HG03342 (cell line): Measurements from ENCODE around the gene DLL3.
"Not testable (repeated sequence)": the region's sequence is repeated elsewhere in the genome, so short reads cannot be mapped to it uniquely, and the experiment has no call there.

Experiments
- ATAC-seq: cut with Tn5 transposase; IDR thresholded peaks from one replicate; pipeline ENCODE4 v1.9.1; 2021; ENCODE audit warnings: mild to moderate bottlenecking, moderate library complexity; ENCODE audit not compliant: unreplicated experiment

The DLL3 gene

GRCh38 chr19:39498798-39499642, at the start of gene DLL3:
Gene DLL3 (plus strand): TSS chr19:39498947. CDS start chr19:39498975, 28 bp downstream.
- no peak for ATAC-seq

DNA sequence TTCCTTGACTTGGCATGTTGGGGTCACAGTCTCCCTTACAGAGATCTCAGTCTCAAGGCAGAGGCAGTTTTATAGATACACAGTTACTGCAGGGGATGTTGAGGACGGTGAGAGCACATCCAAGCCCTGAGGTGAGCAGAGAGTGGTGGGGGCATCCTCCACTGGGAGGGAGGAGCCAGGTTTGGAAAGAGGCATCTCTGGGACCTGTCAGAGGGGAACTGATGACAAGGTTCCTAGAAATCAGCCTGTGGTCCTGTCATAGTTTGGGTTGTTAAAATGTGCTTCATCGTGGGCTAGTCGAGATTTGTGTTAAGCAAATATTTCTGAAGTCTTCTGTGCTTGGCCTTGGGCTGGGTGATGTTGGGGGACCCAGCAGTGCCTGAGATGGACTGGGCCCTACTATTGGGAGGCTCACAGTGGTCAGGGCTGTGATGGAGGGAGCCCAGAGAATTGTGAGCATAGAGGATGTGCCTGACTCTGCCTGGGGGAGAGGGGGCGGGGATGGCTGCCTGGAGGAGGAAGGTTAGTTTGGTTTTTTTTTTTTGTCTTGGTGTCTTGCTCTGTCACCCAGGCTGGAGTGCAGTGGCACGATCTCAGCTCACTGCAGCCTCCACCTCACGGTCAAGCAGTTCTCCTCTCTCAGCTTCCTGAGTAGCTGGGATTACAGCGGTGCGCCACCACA, 49.5 kb upstream of the DLL3 start:
- ATAC-seq = no peak

GRCh38 chr19:39451257-39451656, 47.5 kb upstream of the DLL3 start:
- ATAC-seq = not testable (repeated sequence)

DNA sequence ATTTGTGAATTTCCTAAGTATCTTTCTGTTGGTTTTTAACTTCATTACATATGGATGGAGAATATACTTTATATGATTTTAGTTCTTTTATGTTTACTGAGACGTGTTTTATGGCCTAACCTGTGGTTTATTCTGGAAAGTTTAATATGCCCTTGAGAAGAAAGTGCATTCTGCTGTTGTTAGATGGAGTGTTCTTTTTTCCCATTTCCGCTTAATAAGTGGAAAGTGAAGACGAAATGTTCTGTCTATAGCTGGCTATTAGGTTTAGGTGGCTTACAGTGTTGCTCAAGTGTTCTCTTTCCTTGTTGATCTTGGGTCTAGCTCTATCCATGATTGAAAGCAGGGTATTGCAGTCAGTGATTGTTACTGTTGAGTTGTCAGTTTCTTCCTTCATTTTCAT, 35.3 kb upstream of the DLL3 start:
- no peak for ATAC-seq

DNA sequence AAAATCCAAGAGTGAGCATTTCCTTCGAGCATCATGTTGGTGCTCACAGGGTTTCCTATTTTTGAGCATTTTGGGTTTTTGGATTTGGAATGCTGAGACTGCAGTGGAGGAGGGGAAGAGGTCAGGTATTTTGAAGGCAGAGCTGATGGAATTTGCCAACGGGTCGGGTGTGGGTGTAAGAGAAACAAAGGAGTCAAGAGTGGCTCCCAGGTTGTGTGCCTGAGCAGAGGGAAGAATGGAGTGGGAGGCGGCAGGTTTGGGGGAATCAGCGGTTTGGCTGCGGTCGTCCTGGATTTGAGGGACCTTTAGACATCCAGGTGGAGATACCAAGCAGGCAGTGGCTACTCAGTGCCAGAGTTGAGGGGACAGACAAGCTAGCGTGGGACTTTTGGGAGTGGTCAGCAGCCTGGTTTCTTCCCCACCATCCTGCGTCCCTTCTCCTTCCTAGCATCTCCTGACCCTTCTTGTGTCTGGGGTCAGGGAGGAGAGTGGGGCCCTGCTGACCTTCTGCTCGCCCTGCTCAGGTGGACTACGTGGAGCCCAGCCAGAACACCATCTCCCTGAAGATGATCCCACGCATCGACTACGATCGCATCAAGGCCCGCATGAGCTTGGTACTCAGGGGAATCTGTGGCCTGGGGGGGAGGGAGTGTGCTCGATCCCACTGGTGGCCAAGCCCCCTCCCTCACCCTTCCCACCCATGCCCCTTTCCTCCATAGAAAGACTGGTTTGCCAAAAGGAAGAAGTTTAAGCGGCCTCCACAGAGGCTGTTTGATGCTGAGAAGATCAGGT, 32.6 kb upstream of the DLL3 start:
- no peak for ATAC-seq

DNA sequence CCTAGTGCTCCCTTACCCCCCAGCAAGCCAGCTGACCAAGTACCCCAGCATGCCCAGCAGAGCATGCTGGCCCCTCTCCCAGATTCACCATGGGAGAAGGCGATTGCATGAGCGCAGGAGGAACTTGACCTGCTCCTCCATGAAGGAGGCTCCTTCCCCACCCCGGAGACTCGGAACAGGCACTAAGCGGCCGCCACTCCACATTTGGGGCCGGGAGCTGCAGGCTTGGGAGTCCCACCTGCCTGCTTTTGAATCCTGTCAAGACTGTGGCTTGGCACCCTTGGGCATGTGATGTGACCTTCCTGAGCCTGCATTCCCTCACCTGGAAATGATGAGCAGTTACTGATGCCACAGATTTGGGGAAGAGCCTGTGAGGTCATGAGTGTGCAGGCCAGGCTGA, 30.8 kb upstream of the DLL3 start:
- ATAC-seq = no peak

- no peak for ATAC-seq
Observed at GRCh38 chr19:39469036-39469435, 29.7 kb upstream of the DLL3 start.

DNA sequence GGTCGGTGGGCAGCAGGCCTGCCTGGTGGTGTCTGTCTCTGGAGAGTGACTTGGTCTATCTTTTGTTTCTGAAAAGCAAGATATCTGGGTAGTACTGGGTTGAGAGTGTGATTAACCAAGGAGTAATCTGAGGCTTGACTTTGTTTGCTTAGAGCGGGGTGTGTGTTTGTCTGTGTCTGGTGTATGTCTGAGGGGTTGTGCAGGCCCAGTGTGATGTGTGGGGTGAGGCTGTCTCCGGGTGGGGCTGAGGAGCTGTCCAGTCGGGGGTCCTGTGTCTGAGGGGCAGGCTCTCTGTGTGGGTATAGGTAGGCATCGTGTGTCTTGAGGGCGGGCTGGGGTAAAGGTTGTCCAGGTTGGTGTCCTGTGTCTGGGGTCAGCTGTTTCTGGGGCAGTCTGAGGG, 29.2 kb upstream of the DLL3 start:
- no peak for ATAC-seq

GRCh38 chr19:39470724-39471339, 27.9 kb upstream of the DLL3 start:
- no peak for ATAC-seq

GRCh38 chr19:39471756-39472536, 26.8 kb upstream of the DLL3 start:
- ATAC-seq = no peak

- ATAC-seq = no peak
Observed at GRCh38 chr19:39472746-39473442, 25.9 kb upstream of the DLL3 start.

DNA sequence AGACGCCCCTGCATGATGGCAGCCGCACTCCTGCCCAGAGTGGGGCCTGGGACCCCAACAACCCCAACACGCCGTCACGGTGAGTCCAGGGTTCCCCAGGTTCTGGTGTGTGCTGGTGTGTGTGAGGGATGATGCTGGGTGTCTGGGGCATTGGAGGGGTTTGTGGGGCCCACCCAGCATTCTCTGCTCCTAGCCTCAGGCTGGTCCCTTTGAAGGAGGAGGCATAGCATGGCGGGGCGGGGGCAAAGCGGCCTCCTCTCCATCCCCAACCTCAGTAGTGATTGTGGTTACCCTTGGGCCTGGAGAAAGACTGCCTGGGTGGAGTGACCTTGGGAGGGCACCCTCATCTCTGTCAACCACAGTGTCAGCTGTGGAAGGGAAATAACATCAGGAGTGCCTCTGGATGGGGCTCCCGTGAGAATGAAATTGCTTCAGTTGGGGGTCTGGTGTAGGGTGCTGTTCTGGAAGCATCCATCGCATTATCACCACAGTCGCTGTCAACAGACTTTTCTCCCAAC, 25.2 kb upstream of the DLL3 start:
- ATAC-seq = no peak

- ATAC-seq = no peak
Observed at GRCh38 chr19:39474139-39474620, 24.6 kb upstream of the DLL3 start.

GRCh38 chr19:39475748-39476147, 23.0 kb upstream of the DLL3 start:
- no peak for ATAC-seq

- not testable (repeated sequence) for ATAC-seq
Observed at GRCh38 chr19:39479319-39479801, 19.4 kb upstream of the DLL3 start.

DNA sequence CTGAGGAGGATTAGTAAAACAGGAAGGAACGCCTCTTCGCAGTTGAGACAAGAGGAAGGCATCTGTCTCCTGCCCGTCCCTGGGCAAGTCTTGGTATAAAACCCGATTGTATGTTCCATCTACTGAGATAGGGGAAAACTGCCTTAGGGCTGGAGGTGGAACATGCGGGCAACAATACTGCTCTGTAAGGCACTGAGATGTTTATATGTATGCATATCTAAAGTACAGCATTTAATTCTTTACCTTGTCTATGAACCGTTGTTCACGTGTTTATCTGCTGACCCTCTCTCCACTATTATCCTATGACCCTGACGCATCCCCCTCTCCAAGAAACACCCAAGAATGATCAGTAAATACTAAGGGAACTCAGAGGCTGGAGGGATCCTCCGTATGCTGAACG, 18.8 kb upstream of the DLL3 start:
- ATAC-seq = no peak

- ATAC-seq = peak; percentile 81
Observed at GRCh38 chr19:39480337-39481228, 18.2 kb upstream of the DLL3 start, which contains the start of gene TIMM50. Gene TIMM50 (plus strand): TSS chr19:39480838. CDS start chr19:39480854, 16 bp downstream.

GRCh38 chr19:39481229-39481545, 17.6 kb upstream of the DLL3 start:
- ATAC-seq = no peak
